HG03175 (cell line): ENCODE measurements around the gene NFIA.

Experiments used
- ATAC-seq: cut with Tn5 transposase; IDR thresholded peaks from one replicate; pipeline ENCODE4 v1.9.1; 2021; ENCODE audit warnings: mild to moderate bottlenecking, moderate library complexity; ENCODE audit not compliant: unreplicated experiment

NFIA gene

GRCh38 chr1:61082311-61083012 is at the start of gene NFIA:
Gene NFIA, plus strand, starts transcription at chr1:61082561.
- ATAC-seq = no peak

- ATAC-seq = no peak
Observed at GRCh38 chr1:61035880-61036279, 46.5 kb upstream of the NFIA start.

DNA sequence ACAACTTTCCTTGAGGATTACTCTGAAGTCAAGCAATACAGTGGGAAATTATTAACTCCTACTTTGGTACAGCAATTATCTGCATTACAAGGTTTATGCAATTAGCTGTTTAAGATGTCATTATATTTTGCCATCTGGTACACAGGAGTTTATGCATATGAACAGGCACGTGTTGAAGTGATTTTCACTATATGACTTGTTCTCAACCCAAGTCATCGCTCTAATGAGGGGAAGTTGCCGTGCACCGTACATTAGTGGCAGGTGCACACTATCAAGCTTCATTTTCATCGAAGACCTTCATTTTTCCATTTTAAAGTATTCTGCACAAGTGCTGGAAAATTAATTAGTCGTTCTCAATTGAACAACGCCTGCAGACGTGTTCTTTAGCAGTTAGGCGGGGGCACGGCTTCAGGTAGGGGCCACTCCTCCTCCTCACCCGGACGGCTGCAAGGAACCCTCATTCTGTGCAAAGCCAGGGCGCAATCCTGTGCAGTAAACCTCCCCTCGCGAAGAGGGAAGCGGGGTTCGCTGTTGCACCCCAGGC is 39.8 kb upstream of the NFIA start:
- ATAC-seq = no peak

DNA sequence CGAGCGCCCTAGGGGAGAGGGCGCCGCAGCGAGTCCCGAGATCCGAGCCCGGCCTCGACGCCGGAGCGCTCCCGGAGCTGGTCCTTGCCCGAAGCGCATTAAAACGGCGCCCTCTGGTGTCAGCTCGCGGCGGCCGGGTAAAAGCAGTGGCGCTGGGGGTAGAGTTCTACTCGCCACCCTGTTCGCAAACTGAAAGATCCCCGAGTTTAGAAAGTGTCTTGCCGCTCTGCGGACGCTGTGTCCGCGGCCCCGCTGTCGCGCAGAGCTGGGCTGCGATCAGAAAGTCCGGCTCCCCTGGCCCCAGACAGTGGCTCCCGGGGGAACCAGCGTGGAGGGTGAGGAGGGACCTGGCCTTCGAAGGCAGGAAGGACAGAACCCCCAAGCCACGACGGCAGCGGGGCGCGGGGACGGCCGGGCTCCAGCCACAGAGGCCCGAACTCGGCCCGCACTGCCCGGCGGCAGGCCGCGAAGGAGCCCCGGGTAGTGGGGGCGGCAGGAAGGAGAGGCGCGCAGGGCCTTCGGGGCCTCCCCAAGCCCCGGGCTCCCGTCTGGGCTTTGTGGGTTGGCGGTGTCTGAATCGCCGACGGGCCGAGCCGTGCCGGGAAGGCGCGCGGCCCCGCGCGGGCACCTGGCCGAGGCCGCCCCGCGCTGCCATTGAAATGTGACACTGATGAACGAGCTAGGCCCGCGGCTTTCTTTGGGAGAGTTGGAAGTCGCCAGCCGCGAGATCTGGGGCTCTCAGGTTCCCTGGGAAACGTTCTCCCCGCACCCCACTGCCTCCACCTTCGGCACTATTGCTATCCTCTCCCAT is 39.1 kb upstream of the NFIA start:
- ATAC-seq = peak; percentile 53

DNA sequence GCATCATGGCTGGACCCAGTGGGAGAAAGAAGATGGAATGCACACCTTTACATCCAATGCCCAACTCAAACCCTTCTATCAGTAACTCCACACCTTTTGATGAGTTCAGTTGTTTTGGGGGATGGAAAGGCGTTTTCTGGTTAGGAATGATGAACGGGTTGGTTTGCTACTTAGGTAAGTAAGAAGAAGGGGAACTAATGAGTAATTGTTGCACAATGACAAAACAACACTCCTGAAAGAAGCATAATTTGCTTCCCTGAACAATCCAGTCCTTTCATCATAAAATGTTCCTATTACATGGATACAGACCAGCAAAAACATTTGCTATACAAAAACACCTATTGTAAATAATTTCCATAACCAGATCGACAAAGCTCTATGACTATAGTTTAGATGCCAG is 35.9 kb upstream of the NFIA start:
- no peak for ATAC-seq

- no peak for ATAC-seq
Observed at GRCh38 chr1:61047061-61047460, 35.3 kb upstream of the NFIA start.

DNA sequence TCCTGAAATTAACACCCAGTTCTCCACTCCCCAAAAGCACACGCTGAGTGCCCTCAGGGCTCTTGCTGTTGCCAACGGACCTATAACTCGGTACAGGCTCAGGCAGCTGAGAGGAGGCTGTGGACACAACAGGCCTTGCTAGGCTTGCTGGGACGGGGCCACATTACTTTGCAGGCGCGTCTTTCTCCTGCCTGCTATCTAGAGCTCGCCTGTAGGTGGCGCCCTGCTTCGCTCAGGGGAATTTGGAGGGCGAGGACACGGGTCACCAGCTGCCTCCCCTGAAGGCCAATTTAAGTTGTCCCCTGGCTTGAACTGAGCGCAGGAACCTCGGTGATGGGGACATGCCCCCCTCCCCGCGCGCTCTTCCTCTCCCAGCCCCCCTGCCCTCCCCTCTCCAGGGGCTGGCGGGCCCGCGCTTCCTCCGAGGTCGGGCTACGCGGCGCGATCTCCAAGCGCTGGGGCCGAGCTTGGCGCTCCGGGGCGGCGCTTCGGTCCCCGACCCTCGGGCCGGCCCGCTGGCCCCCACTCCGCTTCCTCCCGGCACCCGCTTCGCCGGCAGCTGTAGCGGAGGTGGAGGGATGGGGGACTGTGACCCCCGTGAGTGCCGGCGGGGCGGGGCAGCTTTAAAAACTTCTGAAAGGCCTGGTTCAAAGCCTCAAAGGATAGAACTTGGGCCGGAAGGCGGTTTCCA is 32.4 kb upstream of the NFIA start:
- ATAC-seq = peak; percentile 82

DNA sequence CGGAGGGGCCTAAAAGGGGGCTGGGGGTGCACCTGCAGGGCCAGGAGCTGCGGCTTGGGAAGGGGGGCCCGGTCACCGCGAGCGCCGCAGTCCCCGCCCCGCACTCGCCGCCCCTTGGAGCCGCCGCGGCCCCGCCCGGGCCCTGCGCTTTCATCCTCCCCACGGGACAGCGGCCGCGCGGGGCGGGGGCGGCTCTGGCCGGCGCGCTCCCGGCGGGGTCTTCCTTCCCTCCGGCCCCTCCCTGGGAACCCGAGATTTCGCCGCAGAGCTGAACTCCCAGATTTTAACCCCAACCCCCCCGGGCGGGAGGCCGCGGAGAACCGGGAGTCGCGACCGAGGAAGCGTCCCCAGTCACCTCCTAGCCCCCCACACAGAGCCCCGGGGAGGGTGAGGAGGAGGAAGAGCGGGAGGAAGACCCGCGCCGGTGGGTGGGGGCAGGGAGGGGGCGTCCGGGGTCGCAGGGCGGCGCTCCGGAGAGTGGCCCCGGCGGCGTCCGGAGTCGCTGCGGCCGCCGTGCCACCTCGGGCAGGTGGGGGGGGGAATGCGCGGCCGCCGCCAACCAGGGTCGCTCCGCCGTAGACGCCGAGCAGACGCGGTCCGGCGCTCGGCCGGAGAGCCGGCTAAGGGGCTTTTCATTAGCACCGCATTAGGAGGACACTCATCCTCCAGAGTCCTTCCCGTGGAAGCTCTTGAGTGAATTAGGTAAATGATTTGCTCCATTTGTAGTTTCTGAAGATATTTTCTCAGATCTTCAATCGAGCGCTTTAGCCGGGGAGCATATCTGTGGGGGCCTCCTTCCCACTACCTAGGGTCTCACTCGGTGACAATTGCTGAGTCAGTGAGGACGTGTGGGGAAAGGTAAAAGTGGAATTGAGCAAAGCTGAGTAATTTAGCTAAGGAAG is 31.6 kb upstream of the NFIA start:
- ATAC-seq = peak; percentile 14

DNA sequence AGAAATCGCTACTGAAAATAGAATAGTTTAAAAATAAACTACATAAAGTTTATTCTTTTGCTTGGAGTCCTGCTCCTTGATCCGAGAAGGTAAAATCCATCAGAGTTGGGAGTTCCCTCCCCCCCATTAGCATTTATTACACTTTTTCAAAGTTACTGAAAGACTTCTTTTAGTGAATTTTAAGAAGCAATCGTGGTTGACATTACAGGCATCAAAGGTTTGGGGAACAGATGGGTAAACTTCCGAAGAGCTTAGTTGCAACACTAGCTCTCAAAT is 31.0 kb upstream of the NFIA start:
- no peak for ATAC-seq

GRCh38 chr1:61051719-61052394 is 30.5 kb upstream of the NFIA start:
- ATAC-seq = no peak

GRCh38 chr1:61052395-61053225 is 29.8 kb upstream of the NFIA start:
- ATAC-seq = no peak

- no peak for ATAC-seq
Observed at GRCh38 chr1:61053226-61053711, 29.1 kb upstream of the NFIA start.

DNA sequence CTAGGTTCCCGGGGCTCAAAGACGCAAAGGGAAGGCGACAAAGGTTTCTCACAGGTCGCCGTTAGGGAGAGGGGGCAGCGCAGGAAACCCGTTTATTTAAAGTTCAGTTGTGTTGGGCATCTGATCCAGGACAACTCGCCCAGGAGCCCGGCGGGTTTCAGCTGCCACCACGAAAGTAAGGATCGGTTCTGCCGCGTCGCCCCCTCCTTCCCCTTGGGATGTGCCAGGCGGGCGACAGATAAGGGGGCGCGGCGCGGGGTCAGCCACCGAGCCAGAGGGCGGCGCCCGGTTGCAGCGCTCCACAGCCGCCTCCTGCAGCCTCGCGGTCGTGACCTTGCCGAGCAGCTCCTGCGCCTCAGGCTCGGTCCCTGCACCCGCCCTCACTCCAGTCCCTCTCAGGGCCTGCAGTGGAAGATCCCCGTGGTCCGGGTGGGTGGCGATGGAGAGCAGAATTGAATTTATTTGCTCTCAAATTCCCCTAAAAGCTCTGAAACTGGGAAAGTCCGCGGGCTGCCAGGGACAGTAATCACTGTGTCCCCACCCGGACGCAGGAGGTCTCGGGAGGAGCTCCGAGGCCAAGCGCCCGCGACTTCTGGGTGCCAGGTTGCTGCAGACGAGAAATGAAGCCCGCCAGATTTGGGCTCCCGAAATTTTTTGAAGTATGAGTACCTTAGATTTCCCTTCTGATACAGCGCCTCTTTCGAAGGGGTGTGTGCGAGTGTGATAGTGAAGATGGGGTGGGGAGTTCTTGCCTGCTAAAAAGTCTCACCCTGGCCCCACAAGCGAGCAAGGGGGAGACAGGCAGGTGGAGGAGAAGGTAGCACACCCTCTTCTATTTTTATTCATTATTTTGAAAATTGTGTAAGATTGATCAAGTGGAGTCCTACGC is 28.4 kb upstream of the NFIA start:
- no peak for ATAC-seq

DNA sequence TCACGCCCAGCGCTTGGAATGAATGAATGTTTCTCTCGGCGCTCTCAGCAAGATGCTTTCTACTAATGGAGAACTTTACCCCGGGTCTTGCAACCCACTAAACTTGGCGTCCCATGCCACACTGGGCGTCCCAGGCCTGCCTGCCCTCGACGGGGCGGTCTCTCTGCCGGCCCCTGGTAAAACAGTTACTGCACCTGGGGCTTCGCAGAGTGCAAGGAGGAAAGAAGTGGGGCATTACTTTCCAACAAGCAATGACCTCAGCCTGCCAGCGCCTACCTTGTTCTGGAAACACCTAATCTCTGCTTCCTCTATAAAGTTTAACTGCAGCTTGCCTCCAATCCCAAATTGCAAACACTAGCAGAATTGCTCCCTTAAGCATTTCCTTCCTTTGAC is 27.8 kb upstream of the NFIA start:
- no peak for ATAC-seq

GRCh38 chr1:61055110-61055614 is 27.2 kb upstream of the NFIA start:
- no peak for ATAC-seq

DNA sequence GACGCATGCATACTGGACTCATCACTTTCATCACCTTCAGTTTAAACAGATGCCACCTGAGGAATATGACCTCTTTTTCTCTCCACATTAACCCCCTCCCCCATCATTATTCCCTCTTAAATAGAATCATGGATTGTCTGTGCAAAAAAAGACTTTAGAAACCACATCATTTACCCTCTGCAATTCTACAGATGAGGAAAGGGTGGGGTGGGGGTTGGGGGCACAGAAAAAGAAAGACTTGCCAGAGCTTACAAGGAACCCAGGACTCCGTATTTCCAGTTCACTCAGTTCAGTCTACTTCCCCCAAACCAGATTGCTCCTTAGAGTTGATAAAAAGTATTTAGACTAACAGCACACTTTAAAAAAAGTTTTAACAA is 26.2 kb upstream of the NFIA start:
- no peak for ATAC-seq

DNA sequence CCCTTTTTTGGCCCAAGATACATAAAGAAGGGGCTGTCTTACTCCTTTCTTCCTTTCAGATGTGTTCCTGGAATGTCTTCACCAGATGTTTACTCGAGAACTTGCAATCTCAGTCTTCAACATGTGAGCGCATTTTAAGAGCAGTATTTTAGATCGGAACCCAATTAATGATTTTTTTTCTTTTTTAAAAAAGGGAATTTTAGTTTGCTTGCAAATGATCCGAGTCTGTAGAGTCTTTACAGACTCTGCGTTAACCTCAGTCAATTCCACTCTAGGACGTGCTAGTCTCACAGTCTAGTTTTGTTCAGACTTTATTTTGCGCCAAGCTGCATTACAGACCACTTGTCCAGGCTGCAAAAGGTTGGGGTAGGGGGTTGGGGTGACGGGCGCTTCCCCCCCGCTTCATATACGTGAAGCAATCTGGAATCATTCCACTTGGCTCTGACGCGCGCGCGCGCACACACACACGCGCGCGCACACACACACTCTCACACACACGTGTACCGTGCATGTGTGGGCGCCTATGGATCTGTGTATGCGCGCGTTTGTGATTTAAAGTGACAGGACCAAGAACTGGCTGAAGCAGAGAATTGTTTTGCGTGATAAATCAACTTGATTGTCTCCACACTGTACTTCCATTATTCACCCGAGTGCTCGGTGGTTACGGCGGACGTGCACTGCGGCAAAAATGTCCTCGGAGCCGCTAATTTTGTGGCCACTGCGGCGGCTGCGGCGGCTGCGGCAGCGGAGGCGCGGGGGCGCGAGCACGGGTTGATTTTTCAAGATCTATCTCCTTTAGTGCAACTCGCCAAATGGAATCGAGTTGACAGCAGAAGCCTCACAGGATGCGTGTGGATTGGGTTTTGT is 25.6 kb upstream of the NFIA start:
- ATAC-seq = no peak
